Panc1 (cell line): ENCODE results near the gene ADARB2. TPM values are rescaled to one million over a fixed set of nuclear protein-coding genes. Genes with fewer than 3 reads are reported as not detected.

Experiments used
- ATAC-seq: fragments of 200-7000 bp; cut with Tn5 transposase; 2 replicates; pipeline ENCODE4 v1.9.1; 2020; ENCODE audit warnings: mild to moderate bottlenecking, moderate library complexity
- BruUV-seq: library from RNA; stranded (reverse); fragments of 400-500 nt; replicated peaks from 2 replicates; lab custom pipeline; 2021; lab: Mats Ljungman, UMichigan
- CTCF ChIA-PET: fragments of 300-600 bp; sonication (Branson Sonifier 250); formaldehyde crosslinking; loops from one replicate; lab custom pipeline; 2022; ENCODE audit warnings: antibody characterized with exemption; lab: Charles Lee
- POLR2A ChIA-PET: fragments of 300-600 bp; sonication (Branson Sonifier 250); formaldehyde crosslinking; loops from one replicate; lab custom pipeline; 2022; ENCODE audit warnings: antibody characterized with exemption; lab: Charles Lee
- DNase-seq: peaks from one replicate; pipeline ENCODE4 v3.0.0-alpha.2; 2010; ENCODE audit warnings: low read depth, low spot score
- H3K27ac ChIP-seq: 2 replicates; pipeline ENCODE4 v1.5.1; 2011; ENCODE audit warnings: mild to moderate bottlenecking, low read length, inconsistent platforms
- H3K27me3 ChIP-seq: fragments of 200-500 bp; sonication (Bioruptor generic); 2 replicates; pipeline ENCODE4 v1.6.0; 2014; ENCODE audit warnings: low read length, inconsistent platforms; ENCODE audit not compliant: control insufficient read depth, insufficient read depth
- H3K36me3 ChIP-seq: fragments of 200-500 bp; sonication (Bioruptor generic); 2 replicates; pipeline ENCODE4 v1.5.1; 2014; ENCODE audit warnings: inconsistent platforms, mild to moderate bottlenecking, low read length, moderate library complexity; ENCODE audit not compliant: control insufficient read depth, insufficient read depth
- H3K4me1 ChIP-seq: 2 replicates; pipeline ENCODE4 v1.5.1; 2011; ENCODE audit warnings: inconsistent platforms, mild to moderate bottlenecking, low read length, moderate library complexity; ENCODE audit not compliant: control insufficient read depth, insufficient read depth
- H3K4me3 ChIP-seq, 2 experiments: 2 replicates each; pipeline ENCODE4 v1.5.1; 2011 to 2012; ENCODE audit warnings: low read depth in 2 of 2, low read length in 2 of 2, mild to moderate bottlenecking in 2 of 2, inconsistent platforms in 1 of 2, moderate library complexity in 1 of 2
- H3K9me3 ChIP-seq: fragments of 200-500 bp; sonication (Bioruptor generic); 2 replicates; pipeline ENCODE4 v1.5.1; 2014; ENCODE audit warnings: low read depth, mild to moderate bottlenecking, inconsistent platforms, low read length, moderate library complexity; ENCODE audit not compliant: control insufficient read depth, insufficient read depth
- CTCF ChIP-seq: fragments of 450-650 bp; IDR thresholded peaks from 2 replicates; pipeline ENCODE4 v1.5.1; 2017; ENCODE audit warnings: mild to moderate bottlenecking
- POLR2AphosphoS5 ChIP-seq: IDR thresholded peaks from 2 replicates; pipeline ENCODE4 v1.6.1; 2012; ENCODE audit warnings: mild to moderate bottlenecking, low read depth, low read length, moderate library complexity
- REST ChIP-seq, 2 experiments: IDR thresholded peaks; 2 replicates each; pipeline ENCODE4 v1.6.1; 2011 to 2012; ENCODE audit warnings: low read depth in 2 of 2, control low read depth in 1 of 2, low read length in 1 of 2, mild to moderate bottlenecking in 1 of 2, moderate library complexity in 1 of 2; ENCODE audit not compliant: insufficient read depth in 1 of 2
- SIN3A ChIP-seq: IDR thresholded peaks from 2 replicates; pipeline ENCODE4 v1.6.1; 2012; ENCODE audit warnings: low read depth, mild to moderate bottlenecking, low read length, moderate library complexity, borderline replicate concordance; ENCODE audit not compliant: insufficient read depth
- TCF7L2 ChIP-seq: IDR thresholded peaks from 2 replicates; pipeline ENCODE4 v1.6.1; 2011; ENCODE audit warnings: mild to moderate bottlenecking, low read depth, low read length, inconsistent platforms
- in situ Hi-C: cut with HindIII; loops from 2 replicates; pipeline ENCODE4 v1.10.0; 2016; ENCODE audit warnings: low sequenced_read_pairs, low pct_unique_long_range_greater_than_20kb
- intact Hi-C: fragments of 100-400 bp; cut with micrococcal nuclease; formaldehyde crosslinking; loops from one replicate; pipeline ENCODE4 v1.10.0; 2022; ENCODE audit not compliant: unreplicated experiment
- total RNA-seq: library from RNA; stranded (reverse); gene quantifications from one replicate; pipeline ENCODE4 v1.2.1, GENCODE V29; 2021; ENCODE audit not compliant: unreplicated experiment

The ADARB2 gene
- total RNA-seq, 1 experiment from 2014 or later, result 0.31 TPM

GRCh38 chr10:1374511-1375345 lies 362.6 kb downstream of the ADARB2 start:
- in situ Hi-C loops (no loop called here), intact Hi-C loops (no loop called here)
- ATAC-seq (no peak), DNase-seq (no peak)
- ChIA-PET CTCF (no interaction called here), POLR2A (no interaction called here)
- Histone ChIP-seq H3K4me1 (no peaks in the 10 kb centered on the region), H3K4me3 (no peak overlapping the region), H3K27ac (no peak overlapping the region), H3K36me3 (no peaks in the 10 kb centered on the region), H3K27me3 (no peaks in the 10 kb centered on the region; the same call in 1 of the 2 replicates), H3K9me3 (no peaks in the 10 kb centered on the region)
- BruUV-seq, result no TSS peak
- no peak for TF ChIP-seq SIN3A
- no peak for TF ChIP-seq CTCF
- no peak for TF ChIP-seq POLR2AphosphoS5
- TF ChIP-seq TCF7L2, result no peak

GRCh38 chr10:1373287-1373686 lies 364.0 kb downstream of the ADARB2 start:
- H3K9me3 ChIP-seq, result no peaks in the 10 kb centered on the region
- in situ Hi-C loops, result no loop called here
- ATAC-seq, result no peak
- no peak for TF ChIP-seq POLR2AphosphoS5
- TF ChIP-seq REST (IDR thresholded peaks at IDR 0.05; ENCODE audit: insufficient read depth in 1 of 2, low read depth in 2 of 2, low read length in 1 of 2), result no peak
- TF ChIP-seq TCF7L2, result no peak
- TF ChIP-seq SIN3A, result no peak
- TF ChIP-seq CTCF, result no peak
- H3K36me3 ChIP-seq, result no peaks in the 10 kb centered on the region
- no peaks in the 10 kb centered on the region for H3K27me3 ChIP-seq
- POLR2A ChIA-PET, result no interaction called here
- no peak for DNase-seq
- intact Hi-C loops, result no loop called here
- CTCF ChIA-PET, result no interaction called here
- H3K4me1 ChIP-seq, result no peaks in the 10 kb centered on the region
- no peak overlapping the region for H3K4me3 ChIP-seq
- no TSS peak for BruUV-seq
- H3K27ac ChIP-seq, result no peak overlapping the region
